Mesothelial cell of epicardium (in vitro differentiated cells): ENCODE measurements around the gene RAB19. TPM values are rescaled to one million over a fixed set of nuclear protein-coding genes. Genes with fewer than 3 reads are reported as not detected.

Experiments
- DNase-seq, 2 experiments: peaks; one replicate each; pipeline ENCODE4 v3.0.0; 2021; ENCODE audit warnings: low spot score in 2 of 2; ENCODE audit not compliant: unreplicated experiment in 2 of 2
- H3K27ac Mint-ChIP-seq: 2 replicates; pipeline ENCODE4 v1.8.0; 2021; ENCODE audit warnings: mixed read lengths
- H3K27me3 Mint-ChIP-seq: 2 replicates; pipeline ENCODE4 v1.8.0; 2021; ENCODE audit warnings: low read depth, mixed read lengths
- H3K36me3 Mint-ChIP-seq: 2 replicates; pipeline ENCODE4 v1.8.0; 2021; ENCODE audit warnings: mixed read lengths
- H3K4me1 Mint-ChIP-seq: 2 replicates; pipeline ENCODE4 v1.8.0; 2021; ENCODE audit warnings: mixed read lengths
- H3K4me3 Mint-ChIP-seq: 2 replicates; pipeline ENCODE4 v1.8.0; 2021; ENCODE audit warnings: mild to moderate bottlenecking, moderate library complexity, mixed read lengths
- H3K9me3 Mint-ChIP-seq: 2 replicates; pipeline ENCODE4 v1.8.0; 2021; ENCODE audit warnings: mixed read lengths
- total RNA-seq: library from RNA; stranded (reverse); gene quantifications from 3 replicates; pipeline ENCODE4 v1.2.1, GENCODE V29; 2021
- TF ChIP-seq, protein P1 (sequence below): fragments of 200-600 bp; sonication (generic); IDR thresholded peaks from one replicate; pipeline ENCODE4 v1.5.0; 2021; ENCODE audit warnings: antibody characterized with exemption; ENCODE audit not compliant: unreplicated experiment

Gene RAB19
- total RNA-seq, 1 donor from 2014 or later: 2.7 TPM

DNA sequence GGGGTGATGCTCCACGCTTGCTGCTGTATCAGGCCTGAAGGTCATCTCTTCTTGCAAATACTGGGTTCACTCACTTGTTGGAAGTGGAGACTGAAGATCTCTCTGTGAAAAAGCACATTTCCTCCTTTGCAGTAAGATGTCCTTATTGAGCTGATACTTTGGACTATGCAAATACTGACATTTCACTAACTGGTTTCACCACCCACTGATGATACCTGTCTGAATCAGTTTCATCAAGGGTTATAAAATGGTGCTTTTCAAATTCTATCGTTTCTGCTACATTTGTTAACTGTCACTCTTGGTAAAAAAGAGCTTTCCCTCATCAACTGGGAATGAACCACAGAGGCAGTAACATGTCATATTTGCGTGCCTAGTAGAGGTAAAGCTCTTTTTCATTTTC lies 35.5 kb downstream of the RAB19 start:
- no peaks in the 10 kb centered on the region for H3K27me3 Mint-ChIP-seq
- DNase-seq: no peak
- H3K4me1 Mint-ChIP-seq: no peaks in the 10 kb centered on the region
- H3K27ac Mint-ChIP-seq: no peak overlapping the region
- TF ChIP-seq, protein P1, sequence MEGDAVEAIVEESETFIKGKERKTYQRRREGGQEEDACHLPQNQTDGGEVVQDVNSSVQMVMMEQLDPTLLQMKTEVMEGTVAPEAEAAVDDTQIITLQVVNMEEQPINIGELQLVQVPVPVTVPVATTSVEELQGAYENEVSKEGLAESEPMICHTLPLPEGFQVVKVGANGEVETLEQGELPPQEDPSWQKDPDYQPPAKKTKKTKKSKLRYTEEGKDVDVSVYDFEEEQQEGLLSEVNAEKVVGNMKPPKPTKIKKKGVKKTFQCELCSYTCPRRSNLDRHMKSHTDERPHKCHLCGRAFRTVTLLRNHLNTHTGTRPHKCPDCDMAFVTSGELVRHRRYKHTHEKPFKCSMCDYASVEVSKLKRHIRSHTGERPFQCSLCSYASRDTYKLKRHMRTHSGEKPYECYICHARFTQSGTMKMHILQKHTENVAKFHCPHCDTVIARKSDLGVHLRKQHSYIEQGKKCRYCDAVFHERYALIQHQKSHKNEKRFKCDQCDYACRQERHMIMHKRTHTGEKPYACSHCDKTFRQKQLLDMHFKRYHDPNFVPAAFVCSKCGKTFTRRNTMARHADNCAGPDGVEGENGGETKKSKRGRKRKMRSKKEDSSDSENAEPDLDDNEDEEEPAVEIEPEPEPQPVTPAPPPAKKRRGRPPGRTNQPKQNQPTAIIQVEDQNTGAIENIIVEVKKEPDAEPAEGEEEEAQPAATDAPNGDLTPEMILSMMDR: no peak
- H3K4me3 Mint-ChIP-seq: no peak overlapping the region
- H3K9me3 Mint-ChIP-seq: no peaks in the 10 kb centered on the region
- peaks cover 2% of the 10 kb centered on the region for H3K36me3 Mint-ChIP-seq

DNA sequence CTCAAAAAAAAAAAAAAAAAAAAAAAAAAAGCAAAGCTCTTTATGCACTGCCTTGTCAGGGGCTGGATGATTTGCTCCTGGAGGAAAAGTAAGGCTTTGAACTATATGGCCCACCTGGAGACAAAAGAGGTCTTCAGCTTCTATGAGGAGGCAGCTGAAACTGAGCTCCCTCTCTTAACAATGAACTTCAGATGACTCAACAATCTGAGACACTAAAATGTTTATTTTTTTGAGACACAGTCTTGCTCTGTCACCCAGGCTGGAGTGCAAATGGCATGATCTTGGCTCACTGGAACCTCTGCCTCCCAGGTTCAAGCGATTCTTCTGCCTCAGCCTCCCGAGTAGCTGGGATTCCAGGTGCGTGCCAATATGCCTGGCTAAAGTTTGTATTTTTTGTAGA lies 36.7 kb downstream of the RAB19 start:
- TF ChIP-seq, protein P1: no peak
- DNase-seq: no peak
- peaks cover 2% of the 10 kb centered on the region for H3K36me3 Mint-ChIP-seq
- H3K9me3 Mint-ChIP-seq: no peaks in the 10 kb centered on the region
- H3K27ac Mint-ChIP-seq: no peak overlapping the region
- no peak overlapping the region for H3K4me3 Mint-ChIP-seq
- no peaks in the 10 kb centered on the region for H3K27me3 Mint-ChIP-seq
- no peaks in the 10 kb centered on the region for H3K4me1 Mint-ChIP-seq

DNA sequence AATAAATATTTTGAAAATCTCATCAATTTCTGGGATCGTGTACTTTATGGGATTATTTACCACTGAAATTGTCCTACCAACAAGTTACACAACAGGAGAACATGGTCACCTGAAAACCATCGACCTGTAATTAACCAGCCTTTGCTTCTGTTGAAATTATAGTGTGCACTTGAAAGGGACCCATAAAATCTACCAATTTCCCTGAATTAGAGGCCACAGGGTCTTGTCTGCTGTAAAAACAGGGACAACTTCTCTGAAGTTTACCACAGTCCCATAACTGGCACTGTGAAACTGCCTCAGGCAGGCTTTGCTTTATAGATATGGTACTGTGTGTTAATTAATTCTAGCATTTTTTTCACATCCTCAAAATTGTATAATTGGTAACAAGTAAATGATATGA lies 37.7 kb downstream of the RAB19 start:
- Mint-ChIP-seq H3K4me3 (no peak overlapping the region), H3K4me1 (no peaks in the 10 kb centered on the region), H3K9me3 (no peaks in the 10 kb centered on the region), H3K27me3 (no peaks in the 10 kb centered on the region), H3K36me3 (peaks cover 7% of the 10 kb centered on the region), H3K27ac (no peak overlapping the region)
- no peak for DNase-seq
- TF ChIP-seq, protein P1: no peak

DNA sequence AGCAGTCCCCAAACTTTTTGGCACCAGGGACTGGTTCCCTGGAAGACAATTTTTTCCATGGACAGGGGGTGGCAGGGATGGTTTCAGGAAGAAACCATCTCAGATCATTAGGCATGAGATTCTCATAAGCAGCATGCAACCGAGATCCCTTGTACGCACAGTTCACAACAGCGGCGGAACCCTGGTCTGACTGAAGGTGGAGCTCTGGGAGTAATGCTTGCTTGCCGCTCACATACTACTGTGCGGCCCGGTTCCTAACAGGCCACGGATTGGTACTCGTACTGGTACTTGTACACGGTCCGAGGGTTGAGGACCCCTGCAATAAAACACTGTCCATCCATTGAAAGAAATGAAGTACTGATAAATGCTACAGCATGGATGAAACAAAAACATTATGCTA lies 42.6 kb downstream of the RAB19 start:
- H3K27ac Mint-ChIP-seq: no peak overlapping the region
- peaks cover 12% of the 10 kb centered on the region for H3K36me3 Mint-ChIP-seq
- TF ChIP-seq, protein P1: no peak
- no peaks in the 10 kb centered on the region for H3K9me3 Mint-ChIP-seq
- no peaks in the 10 kb centered on the region for H3K27me3 Mint-ChIP-seq
- peaks cover 2% of the 10 kb centered on the region for H3K4me1 Mint-ChIP-seq
- H3K4me3 Mint-ChIP-seq: no peak overlapping the region
- DNase-seq: no peak

DNA sequence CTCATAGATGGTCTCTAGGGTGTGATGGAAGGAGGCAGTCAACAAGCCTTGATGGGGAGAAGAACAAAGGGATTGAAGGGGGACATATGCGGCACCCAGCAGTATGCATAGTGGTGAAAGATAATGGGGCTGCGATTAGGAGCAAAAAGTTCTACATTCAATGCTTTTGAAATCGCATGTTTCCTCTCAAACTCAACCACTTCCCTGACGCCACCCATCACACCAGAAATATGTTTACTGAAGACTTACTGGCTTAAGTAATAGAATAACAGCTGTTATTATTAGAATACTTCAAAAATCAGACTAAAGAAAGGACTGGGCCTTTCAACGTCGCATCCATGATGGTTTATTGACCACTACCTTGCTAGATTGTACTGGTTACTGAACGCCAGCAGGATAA lies 44.0 kb downstream of the RAB19 start:
- H3K4me3 Mint-ChIP-seq: no peak overlapping the region
- no peaks in the 10 kb centered on the region for H3K9me3 Mint-ChIP-seq
- DNase-seq: no peak
- H3K4me1 Mint-ChIP-seq: peaks cover 2% of the 10 kb centered on the region
- TF ChIP-seq, protein P1: no peak
- H3K27me3 Mint-ChIP-seq: no peaks in the 10 kb centered on the region
- peaks cover 16% of the 10 kb centered on the region for H3K36me3 Mint-ChIP-seq
- no peak overlapping the region for H3K27ac Mint-ChIP-seq

DNA sequence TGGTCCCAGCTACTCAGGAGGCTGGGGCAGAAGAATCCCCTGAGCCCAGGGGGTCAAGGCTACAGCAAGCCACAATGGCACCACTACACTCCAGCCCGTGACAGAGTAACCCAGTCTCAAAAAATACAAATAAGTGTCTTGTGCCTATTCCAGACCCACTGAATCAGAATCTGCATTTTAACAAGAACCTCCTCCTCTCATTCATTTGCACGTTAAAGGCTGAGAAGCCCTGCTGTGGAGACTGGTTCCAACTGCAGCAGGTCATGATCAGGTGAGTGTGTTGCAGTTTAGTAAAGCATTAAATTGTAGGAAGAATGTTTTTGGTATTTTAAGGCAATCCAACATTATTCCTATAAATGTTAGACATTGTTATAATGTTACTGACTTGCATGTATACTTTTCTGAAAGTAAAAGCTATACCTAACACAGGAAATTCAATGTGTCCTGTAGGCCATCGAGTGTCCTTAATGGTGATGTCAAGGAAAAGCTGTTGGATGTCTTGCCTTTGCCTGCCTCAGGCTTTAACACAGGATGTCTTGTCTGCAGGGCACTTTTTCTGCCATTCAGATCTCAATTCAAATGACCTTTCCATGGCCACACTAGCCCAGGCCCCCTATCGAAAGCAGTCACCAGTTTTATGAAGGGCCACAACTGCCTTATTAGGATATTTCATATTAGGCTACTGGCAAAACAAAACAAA lies 45.1 kb downstream of the RAB19 start:
- no peaks in the 10 kb centered on the region for H3K9me3 Mint-ChIP-seq
- H3K27ac Mint-ChIP-seq: no peak overlapping the region
- peaks cover 20% of the 10 kb centered on the region for H3K36me3 Mint-ChIP-seq
- peaks cover 2% of the 10 kb centered on the region for H3K4me1 Mint-ChIP-seq
- H3K27me3 Mint-ChIP-seq: no peaks in the 10 kb centered on the region
- TF ChIP-seq, protein P1: no peak
- no peak overlapping the region for H3K4me3 Mint-ChIP-seq
- DNase-seq: no peak
